ENCODE measurements around the gene CCR5. TPM values are rescaled to one million over a fixed set of nuclear protein-coding genes. Genes with fewer than 3 reads are reported as not detected.
"Not testable (repeated sequence)": the region's sequence is repeated elsewhere in the genome, so short reads cannot be mapped to it uniquely, and the experiment has no call there.

Gene CCR5
- polyA plus RNA-seq, 3 donors, result 0.22 to 1.1 (median 0.90) TPM

DNA sequence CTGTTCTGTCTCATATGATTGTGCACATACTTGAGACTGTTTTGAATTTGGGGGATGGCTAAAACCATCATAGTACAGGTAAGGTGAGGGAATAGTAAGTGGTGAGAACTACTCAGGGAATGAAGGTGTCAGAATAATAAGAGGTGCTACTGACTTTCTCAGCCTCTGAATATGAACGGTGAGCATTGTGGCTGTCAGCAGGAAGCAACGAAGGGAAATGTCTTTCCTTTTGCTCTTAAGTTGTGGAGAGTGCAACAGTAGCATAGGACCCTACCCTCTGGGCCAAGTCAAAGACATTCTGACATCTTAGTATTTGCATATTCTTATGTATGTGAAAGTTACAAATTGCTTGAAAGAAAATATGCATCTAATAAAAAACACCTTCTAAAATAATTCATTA is 5.1 kb downstream of the CCR5 start:
- 18 to 21% (median 21%) methylated on average over 2 of the region's 2 CpGs for WGBS, 3 donors
- no peak overlapping the region for H3K27ac ChIP-seq (ENCODE audit: low read depth, low read length)

DNA sequence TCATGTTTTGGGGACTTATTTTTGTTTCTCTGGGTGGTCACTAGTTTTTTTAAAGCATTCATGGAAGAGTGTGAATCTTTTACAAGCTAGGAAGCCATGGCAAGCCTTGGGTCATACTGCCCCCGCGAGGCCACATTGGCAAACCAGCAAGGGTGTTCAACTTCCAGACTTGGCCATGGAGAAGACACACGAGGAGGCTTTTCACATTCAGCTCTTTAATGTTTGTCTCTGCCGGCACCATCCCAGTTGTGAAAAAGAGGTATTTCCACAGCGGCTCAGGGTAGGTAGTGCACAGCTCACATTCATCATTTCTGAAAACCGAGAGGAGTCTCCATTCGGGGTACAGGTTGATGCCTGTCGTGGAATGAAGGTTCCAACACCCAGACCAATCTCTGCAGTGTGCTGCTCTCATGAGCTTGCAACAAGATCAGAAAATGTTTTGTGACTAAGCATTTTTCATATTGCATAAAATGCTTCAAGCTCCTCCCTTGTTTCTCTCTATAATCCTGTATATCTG is 7.7 kb downstream of the CCR5 start:
- H3K27ac ChIP-seq (ENCODE audit: low read depth, low read length), result no peak overlapping the region
- WGBS, 3 donors, result 42 to 45% (median 44%) methylated on average over 8 of the region's 8 CpGs

GRCh38 chr3:46380471-46381221 is 9.9 kb downstream of the CCR5 start:
- no peak overlapping the region for H3K27ac ChIP-seq (ENCODE audit: low read depth, low read length)

GRCh38 chr3:46381625-46382024 is 10.9 kb downstream of the CCR5 start:
- H3K27ac ChIP-seq (ENCODE audit: low read depth, low read length), result no peak overlapping the region
- 48 to 79% (median 60%) methylated on average over 3 of the region's 3 CpGs for WGBS, 3 donors

More at GRCh38 chr3:46380471-46381221, 9.9 kb downstream of the CCR5 start:
- 78 to 83% (median 83%) methylated on average over 8 of the region's 8 CpGs for WGBS, 3 donors

GRCh38 chr3:46383211-46383950 is 12.6 kb downstream of the CCR5 start:
- H3K27ac ChIP-seq (ENCODE audit: low read depth, low read length), result no peak overlapping the region
- WGBS, 3 donors, result 52 to 59% (median 54%) methylated on average over 6 of the region's 6 CpGs

GRCh38 chr3:46383951-46384330 is 13.2 kb downstream of the CCR5 start:
- H3K27ac ChIP-seq (ENCODE audit: low read depth, low read length), result no peak overlapping the region
- 53 to 58% (median 56%) methylated on average over 5 of the region's 5 CpGs for WGBS, 3 donors

GRCh38 chr3:46386205-46386604 is 15.5 kb downstream of the CCR5 start:
- H3K27ac ChIP-seq (ENCODE audit: low read depth, low read length), result no peak overlapping the region
- 18 to 39% (median 34%) methylated on average over 4 of the region's 4 CpGs for WGBS, 3 donors

GRCh38 chr3:46388847-46389246 is 18.1 kb downstream of the CCR5 start:
- 87 to 90% (median 88%) methylated on average over 4 of the region's 4 CpGs for WGBS, 3 donors
- not testable (repeated sequence) for H3K27ac ChIP-seq (ENCODE audit: low read depth, low read length)

DNA sequence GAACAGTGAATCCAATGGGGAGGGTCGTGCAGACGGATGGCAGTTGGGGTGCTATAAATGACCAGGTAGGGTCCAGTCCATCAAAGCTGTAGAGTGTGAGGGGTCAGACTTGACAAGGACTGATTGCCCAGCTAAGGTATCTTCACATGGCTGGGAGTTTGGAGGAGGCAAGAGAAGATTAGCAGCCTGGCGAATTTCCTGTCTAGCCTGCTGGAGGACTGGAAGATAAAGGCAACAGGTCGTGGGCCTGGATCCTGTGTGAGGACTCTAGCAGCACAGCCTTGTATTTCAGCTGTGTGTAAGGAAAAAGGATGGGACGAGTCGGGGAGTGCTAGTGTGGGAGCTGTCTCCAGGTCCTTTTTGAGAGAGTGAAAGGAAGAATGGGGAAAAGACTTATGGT is 18.6 kb downstream of the CCR5 start:
- no peak overlapping the region for H3K27ac ChIP-seq (ENCODE audit: low read depth, low read length)
- 81 to 86% (median 85%) methylated on average over 6 of the region's 6 CpGs for WGBS, 3 donors

- WGBS, 3 donors, result 85 to 96% (median 94%) methylated on average over 5 of the region's 5 CpGs
- not testable (repeated sequence) for H3K27ac ChIP-seq (ENCODE audit: low read depth, low read length)
Observed at GRCh38 chr3:46391526-46391925, 20.8 kb downstream of the CCR5 start.

- 69 to 86% (median 82%) methylated on average over 2 of the region's 2 CpGs for WGBS, 3 donors
- no peak overlapping the region for H3K27ac ChIP-seq (ENCODE audit: low read depth, low read length)
Observed at GRCh38 chr3:46393011-46393410, 22.3 kb downstream of the CCR5 start.

DNA sequence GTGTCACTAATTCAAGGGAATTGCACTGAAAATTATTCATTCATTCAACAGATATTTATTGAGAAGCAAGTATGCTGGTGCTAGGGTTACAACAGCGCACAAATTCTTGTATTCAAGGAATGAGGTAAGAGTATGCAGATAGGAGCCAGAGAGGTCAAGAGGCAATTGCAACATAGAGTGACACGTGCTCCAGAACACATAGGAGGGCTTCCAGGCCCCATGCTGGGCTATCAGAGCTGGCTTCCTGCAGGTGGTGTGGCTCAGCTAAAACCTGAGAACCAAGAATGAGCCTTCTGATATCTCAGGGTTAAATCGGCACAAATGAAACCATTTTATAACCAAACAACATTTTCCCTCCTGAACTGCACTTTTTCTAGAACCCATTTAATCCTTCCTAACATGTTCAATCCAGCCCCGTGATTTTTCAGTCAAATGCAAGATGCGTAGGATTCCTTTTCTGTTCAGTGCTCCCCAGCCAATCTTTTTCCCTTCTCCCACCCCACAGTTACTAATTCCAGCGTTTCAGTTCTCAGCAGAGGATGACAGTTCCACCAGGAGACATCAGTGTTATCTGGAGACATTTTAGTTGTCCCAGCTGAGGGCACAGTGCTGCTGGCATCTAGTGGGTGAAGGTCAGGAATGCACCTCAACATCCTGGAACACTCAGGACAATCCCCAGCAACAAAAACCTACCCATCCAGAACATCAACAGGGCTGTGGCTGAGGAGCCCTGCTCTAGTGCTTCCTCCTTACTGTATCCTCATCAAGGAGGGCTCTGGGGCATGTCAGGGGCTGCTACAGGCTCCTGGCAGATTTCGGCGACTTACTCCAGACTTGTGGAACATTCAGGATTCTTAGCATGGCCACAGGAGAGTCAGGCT is 23.0 kb downstream of the CCR5 start:
- 70 to 75% (median 75%) methylated on average over 8 of the region's 8 CpGs for WGBS, 3 donors
- H3K27ac ChIP-seq (ENCODE audit: low read depth, low read length), result no peak overlapping the region

DNA sequence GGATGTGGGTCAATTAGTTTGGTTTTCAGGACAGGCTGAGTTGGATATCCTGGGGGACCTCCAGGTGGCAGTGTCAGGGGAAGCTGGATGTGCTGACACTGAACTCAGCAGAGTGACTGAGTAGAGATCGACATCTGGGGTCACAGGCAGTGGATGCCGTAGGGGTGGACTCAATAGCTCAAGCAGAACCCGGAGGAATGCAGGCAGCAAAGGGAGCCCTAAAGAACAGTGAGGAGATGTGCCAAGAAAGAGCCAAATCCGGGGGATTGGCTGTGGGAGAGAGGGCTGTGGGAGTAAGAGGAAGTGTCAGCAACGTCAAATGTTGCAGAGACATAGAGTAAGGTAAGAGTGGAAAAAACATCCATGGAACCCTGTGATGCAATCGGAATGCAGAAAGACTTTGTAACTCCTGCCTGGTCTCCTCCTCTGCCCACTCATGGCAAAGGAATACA is 24.5 kb downstream of the CCR5 start:
- H3K27ac ChIP-seq (ENCODE audit: low read depth, low read length), result no peak overlapping the region
- WGBS, 3 donors, result 46 to 80% (median 52%) methylated on average over 6 of the region's 6 CpGs

DNA sequence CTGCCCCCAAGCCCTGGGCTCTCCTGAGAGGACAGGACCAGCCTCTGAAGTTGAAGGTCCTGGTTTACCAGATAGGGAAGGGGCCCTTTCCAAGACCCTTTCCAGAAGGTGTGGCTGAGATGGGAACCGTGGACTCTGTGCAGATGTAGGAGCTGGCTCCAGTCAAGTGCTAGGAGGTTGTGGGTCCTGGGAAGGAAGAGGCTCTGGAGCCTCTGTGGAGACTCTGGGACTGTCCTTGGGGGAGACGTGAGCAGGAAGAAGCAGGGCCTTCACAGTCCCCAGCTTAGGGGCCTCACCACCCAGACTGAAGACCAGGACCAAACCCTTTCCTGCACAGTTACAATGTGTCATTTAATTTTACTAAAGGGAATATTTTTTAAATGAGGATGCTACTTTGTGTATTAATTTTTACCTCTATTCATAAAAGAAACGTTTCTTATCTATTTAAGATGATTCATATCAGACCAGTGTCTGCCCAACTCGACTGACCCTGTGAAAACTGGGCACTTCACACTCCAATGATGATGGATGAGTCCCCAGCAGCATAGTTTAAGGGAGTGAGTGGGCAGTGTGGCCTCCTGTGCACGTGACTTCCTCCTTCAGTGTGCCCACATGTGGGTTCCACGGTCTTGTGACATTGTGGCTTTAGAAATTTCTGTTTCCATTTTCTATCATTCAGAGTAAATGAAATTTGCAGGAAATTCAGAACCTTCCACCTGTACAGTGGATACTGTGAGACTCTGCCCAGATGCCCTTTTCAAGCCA is 25.2 kb downstream of the CCR5 start:
- WGBS, 3 donors, result 51 to 63% (median 52%) methylated on average over 6 of the region's 6 CpGs
- H3K27ac ChIP-seq (ENCODE audit: low read depth, low read length), result no peak overlapping the region

DNA sequence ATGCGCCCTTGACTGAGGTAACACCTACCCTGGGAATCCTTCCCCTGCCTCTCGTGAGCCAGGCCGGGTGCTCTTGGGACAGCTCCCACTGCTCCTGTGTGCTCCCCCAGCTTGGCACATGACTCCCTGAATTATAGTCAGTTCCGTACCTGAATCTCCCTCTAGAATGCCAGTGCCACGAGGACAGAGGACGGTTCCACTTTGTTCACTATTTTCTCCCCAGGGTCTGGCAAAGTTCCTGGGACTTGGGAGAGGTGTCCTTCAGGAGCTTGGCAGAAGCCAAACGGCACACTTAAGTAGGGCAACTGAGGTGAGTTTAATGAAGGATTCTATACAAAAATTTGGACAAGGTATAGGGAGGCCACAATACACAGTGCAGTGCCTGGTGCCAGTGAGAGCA is 26.4 kb downstream of the CCR5 start:
- 69 to 94% (median 93%) methylated on average over 7 of the region's 7 CpGs for WGBS, 3 donors
- H3K27ac ChIP-seq (ENCODE audit: low read depth, low read length), result no peak overlapping the region

DNA sequence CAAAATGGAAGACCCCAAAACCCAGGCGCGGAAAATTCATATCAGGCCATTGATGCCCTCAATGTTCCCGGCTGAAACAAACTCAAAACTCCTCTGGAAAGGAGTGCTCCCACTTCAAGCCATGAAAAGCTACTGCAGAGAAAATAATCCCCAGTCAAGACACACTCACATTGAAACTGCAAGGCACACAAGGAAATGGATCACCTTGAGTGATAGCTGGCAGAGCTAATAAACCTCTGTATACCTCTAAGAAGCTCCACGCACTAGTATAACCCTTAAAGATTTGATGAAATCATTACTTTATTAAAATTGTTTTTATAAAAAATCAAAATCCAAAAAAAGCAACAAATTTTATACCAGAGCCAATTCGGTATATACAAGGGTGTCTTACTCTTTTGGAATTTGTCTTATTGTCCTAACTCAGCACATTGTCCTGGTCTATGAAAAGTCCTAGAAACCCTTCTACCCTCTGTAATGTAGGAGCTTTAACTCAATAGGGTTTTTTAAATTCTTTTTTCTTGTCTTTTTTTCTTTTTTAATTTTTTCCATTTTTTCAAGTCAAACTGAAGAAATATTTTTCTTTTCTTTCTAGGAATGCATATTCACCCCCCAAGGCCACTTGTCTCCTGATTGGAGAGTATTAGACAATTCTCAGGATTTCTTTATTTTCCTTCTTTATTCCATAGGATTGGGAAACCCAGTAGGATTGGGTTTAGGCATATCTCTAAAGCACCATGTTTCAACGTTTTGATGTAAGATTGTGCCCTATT is 27.6 kb downstream of the CCR5 start:
- WGBS, 3 donors, result 87 to 96% (median 95%) methylated on average over 6 of the region's 6 CpGs
- no peak overlapping the region for H3K27ac ChIP-seq (ENCODE audit: low read depth, low read length)

- H3K27ac ChIP-seq (ENCODE audit: low read depth, low read length), result no peak overlapping the region
- 71 to 79% (median 77%) methylated on average over 2 of the region's 2 CpGs for WGBS, 3 donors
Observed at GRCh38 chr3:46399098-46399497, 28.4 kb downstream of the CCR5 start.
